GM21526 (cell line): ENCODE results near the gene RHBDD2.
A peak's percentile ranks its signal among the peaks of the same experiment; 100 is the strongest.
"Not testable (repeated sequence)": the region's sequence is repeated elsewhere in the genome, so short reads cannot be mapped to it uniquely, and the experiment has no call there.

Source experiments
- ATAC-seq: cut with Tn5 transposase; IDR thresholded peaks from one replicate; pipeline ENCODE4 v1.9.1; 2021; ENCODE audit warnings: moderate library complexity; ENCODE audit not compliant: unreplicated experiment, low FRiP score

Gene RHBDD2

GRCh38 chr7:75864251-75864650 is 14.6 kb upstream of the RHBDD2 start:
- ATAC-seq = not testable (repeated sequence)

DNA sequence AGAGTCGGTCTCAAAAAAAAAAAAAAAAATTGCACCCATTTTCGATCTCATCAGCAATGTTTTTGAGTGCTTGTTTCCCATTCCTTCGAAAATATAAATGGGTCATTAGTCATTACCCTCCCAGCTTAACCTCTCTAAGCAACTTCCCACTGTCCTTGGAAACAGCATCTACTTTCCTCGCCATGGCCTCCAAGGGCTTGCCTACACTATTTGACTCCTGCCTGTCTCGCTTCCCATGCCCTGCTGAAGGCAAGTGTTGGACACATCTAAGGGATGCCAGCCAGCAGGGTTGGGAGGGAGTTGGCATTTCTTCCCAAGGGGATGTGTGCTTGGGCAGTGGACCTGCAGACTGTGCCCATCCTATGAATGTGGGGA is 12.7 kb upstream of the RHBDD2 start:
- ATAC-seq = no peak

DNA sequence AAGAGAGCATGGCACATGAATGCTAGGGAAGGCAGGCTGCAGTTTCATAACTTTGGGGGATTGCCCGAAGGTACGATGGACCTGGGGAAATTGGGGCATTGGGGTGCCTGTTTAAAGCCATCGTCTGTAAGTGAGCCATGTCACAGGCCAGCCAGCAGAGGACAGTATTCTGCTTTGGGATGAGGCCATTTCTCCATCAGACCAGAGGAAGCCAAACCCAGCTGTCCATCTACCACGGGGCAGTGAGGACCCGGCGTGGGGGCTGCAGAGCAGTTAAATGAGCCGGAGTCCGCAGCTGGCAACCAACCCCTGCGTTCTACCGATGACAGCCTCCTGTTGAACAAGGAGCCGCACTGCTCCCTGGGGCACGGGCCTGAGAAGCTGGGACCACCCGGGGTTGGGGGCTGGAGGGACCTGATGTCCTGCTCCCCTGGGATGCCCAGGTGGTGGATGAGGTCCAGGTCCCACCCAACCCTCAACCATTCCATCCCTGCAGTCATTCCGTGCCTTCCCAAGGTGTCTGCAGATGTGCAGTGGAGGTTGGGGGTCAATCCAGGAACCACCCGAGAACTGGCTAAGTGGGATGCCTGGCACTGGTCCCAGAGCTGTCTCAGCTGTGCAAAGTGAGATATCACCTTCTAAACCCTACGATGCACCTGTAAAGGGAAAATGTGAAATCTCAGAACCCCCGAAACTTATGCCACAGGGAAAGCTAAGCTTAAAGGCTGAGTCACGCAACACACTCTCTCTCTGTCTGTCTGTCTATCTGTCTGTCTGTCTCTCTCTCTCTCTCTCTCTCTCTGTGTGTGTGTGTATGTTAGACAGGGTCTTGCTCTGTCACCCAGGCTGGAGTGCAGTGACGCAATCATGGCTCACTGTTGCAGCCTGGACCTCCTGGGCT is 12.1 kb upstream of the RHBDD2 start:
- no peak for ATAC-seq

DNA sequence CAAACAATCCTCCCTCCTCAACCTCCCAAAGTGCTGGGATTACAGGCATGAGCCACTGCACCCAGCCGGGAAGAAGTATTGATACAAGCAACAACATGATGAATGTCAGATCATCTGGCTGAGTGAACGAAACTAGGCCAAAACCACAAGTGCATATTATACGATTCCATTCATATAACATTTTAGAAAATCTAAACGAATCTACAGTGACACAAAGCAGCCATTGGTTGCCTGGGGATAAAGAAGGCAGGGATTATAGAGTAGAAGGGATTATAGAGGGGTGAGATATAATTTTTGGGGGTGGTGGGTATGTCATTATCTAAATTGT is 11.5 kb upstream of the RHBDD2 start:
- ATAC-seq = no peak

- no peak for ATAC-seq
These were observed 10.7 kb upstream of the RHBDD2 start for GRCh38 chr7:75868153-75868552.

GRCh38 chr7:75869776-75870379 is 9.0 kb upstream of the RHBDD2 start:
- no peak for ATAC-seq

DNA sequence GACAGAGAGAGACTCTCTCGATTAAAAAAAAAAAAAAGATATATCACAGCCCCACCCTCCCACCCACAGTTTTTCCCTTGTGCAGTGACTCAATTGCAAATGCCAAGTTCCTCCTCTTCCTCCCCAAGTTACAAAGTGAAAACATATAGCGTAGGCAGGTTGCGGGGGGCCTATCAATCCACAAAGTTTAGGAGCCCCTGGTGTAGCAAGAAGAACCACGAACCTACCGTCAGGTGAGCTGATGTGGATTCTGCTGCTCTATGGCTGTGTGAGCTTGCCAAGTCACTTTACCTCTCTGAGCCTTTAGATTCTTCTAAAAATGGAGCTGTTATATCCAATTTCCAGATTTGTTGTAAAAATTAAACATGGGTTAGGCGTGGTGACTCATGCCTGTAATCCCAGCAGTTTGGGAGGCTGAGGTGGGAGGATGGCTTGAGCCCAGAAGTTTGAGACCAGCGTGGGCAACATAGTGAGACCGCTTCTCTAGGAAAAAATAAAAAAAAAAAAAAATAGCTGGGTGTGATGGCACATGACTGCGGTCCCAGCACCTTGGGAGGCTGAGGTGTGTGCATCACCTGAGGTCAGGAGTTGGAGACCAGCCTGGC is 8.2 kb upstream of the RHBDD2 start:
- no peak for ATAC-seq

GRCh38 chr7:75872073-75872782 is 6.6 kb upstream of the RHBDD2 start:
- ATAC-seq = no peak

GRCh38 chr7:75874180-75874579 is 4.7 kb upstream of the RHBDD2 start:
- ATAC-seq = not testable (repeated sequence)

- ATAC-seq = no peak
These were observed 3.4 kb upstream of the RHBDD2 start for GRCh38 chr7:75875113-75876080.

- ATAC-seq = no peak
These were observed 2.5 kb upstream of the RHBDD2 start for GRCh38 chr7:75876126-75876881.

DNA sequence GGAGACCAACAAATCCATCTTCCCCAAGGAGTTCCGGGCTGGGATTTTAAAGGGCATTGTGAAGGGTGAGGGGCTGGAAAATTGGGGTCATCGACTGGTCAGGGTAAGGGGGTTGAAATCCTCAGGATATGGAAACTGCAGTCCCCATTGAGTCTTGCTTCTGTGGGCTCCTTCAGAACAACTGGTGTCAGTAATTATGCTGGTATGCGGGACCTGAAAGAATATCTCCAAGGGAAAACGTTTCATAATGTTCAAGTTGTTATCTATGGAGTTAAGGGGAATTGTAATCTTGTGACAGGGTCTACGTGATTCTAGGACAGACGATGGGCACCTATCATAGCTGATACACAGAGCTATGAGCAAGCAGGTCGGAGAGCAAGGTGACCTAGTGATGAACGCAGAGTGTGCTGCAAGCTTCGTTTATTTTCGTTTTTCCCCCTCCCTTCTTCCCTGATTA is 494 bp upstream of the RHBDD2 start:
- ATAC-seq = peak; percentile 21

DNA sequence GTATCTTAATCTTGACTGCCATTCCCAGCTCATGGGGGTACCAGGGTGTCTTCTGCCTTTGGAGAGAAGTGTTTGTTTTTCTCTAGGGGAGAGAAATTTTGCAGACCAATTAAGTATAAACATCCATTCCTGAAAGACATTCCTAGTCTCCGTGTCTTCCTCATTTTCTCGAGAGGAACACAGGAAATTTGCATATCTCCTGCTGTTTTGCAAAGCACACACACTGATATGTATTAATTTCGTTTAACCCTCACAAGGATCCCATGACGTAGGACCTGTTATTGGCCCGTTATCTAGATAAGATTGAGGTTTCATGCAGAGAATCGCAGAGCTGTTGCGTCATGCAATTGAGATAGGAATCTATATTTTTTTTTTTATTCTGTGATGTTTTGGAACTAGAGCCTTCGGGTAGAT is 944 bp downstream of the RHBDD2 start:
- ATAC-seq = no peak

- ATAC-seq = no peak
These were observed 1.4 kb downstream of the RHBDD2 start for GRCh38 chr7:75880242-75880641.

- ATAC-seq = no peak
These were observed 2.7 kb downstream of the RHBDD2 start for GRCh38 chr7:75881436-75882095.

DNA sequence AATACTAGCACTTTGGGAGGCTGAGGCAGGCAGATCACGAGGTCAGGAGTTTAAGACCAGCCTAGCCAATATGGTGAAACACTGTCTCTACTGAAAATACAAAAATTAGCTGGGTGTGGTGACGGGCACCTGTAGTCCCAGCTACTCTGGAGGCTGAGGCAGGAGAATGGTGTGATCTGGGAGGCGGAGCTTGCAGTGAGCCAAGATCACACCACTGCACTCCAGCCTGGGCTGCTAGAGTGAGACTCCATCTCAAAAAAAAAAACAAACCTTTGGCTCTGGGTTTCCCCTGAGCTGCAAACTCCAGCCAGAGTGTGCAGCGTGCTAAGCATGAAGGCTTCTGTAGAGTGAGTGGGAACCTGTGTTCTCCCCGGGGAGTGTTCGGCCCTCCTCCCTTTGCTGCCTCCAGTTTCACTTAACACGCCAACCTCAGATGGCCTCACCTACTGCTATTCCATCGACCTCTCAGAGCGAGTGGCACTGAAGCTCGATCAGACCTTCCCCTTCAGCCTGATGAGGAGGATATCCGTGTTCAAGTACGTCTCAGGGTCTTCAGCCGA is 4.5 kb downstream of the RHBDD2 start:
- not testable (repeated sequence) for ATAC-seq

- no peak for ATAC-seq
These were observed 5.6 kb downstream of the RHBDD2 start for GRCh38 chr7:75884476-75884875.

- ATAC-seq = no peak
These were observed 6.2 kb downstream of the RHBDD2 start for GRCh38 chr7:75885036-75885435.
